COLO668 (cell line): Measurements from ENCODE around the gene SUMO4.

ENCODE experiments used
- DNase-seq: peaks from one replicate; lab custom pipeline; 2025; ENCODE audit not compliant: unreplicated experiment; lab: John Stamatoyannopoulos, UW

Gene SUMO4

DNA sequence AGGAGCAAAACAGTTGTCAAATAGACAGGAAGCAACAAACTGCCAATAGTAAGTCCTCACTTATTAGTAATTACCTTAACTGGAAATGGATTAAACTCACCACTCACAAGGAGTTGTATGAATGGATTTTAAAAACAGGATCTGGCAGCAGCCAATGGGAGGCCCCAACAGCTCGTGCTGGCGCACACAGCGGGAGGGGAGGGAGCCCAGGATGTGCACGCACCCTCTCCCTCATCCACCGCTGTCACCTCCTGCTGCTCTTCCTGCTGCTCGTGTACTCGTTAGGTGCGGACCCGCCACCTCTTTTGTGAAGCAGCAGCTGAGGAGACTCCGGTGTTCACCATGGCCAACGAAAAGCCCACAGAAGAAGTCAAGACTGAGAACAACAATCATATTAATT lies at the start of gene SUMO4:
Gene SUMO4 (plus strand): TSS at position 213 of the 400 bp plus-strand sequence. CDS start 130 bp downstream, at position 343.
- DNase-seq, result no peak

DNA sequence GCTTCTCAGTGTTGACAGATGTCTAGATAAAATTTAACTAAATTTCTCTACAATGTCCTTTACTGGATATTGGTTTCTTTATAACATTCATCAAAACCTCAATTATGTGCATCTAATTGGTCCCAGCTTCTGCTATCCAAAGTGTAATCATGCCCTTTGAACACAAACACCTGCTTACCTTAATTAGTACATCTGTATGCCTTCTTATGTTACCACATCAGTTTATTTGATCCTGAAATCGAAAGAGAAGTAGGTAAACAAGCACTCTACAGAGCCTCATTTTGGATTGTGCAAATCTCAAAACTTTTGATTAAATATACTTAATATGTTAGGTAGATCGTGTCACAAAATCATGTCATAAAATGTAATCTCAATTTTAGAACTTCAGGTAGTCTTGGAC lies 46.1 kb upstream of the SUMO4 start:
- no peak for DNase-seq

DNA sequence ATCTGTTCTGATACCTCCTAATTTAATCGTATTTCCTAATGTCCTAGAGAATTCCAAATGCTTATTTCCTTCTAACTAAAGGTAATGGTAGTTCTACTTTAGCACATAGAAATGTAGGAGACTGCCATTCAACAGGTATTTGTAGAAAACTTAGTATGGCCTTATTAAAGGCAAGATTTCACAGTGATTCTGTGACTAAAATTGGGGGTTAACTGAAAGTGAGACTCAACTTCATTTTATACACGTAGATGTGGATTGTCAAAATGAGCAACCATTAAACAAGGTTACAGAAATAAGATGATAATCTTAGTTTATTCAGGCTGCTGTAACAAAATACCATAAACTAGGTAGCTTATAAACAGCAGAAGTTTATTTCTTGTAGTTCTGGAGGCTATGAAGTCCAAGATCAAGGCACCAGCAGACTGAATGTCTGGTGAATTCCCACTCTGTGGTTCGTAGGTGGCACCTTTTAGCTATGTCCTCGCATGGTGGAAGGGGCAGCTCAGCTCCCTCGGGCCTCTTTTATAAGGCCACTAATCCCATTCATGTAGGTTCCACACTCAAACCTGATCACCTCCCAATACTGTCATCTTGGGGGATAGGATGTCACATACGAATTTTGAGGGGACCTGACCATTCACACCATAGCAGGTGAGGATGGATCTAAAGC lies 43.8 kb upstream of the SUMO4 start:
- DNase-seq, result no peak

DNA sequence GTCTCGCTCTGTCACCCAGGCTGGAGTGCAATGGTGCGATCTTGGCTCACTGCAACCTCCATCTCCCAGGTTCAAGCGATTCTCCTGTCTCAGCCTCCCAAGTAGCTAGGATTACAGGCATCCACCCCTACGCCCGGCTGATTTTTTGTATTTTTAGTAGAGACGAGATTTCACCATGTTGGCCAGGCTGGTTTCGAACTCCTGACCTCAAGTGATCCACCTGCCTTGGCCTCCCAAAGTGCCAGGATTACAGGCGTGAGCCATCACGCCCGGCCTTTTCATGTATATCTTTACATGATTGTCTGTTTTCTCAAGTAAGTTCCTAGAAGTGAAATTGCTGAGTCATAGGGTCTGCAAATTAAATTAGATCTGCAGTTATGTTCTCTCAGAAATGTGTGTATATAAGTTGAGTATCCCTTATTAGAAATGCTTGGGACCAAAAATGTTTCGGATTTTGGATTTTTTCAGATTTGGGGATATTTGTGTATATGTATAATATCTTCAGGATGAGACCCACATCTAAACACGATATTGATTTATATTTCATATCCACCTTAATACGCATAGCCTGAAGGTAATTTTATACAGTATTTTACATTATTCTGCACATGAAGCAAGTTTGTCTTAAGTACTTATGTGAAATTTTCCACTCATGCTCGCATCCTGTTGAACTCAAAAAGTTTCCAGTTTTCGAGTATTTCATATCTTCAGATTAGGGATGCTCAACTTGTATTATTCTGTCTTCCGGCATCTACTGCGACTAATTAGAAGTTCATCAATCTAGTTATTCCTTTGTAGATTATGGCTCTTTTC lies 42.1 kb upstream of the SUMO4 start:
- no peak for DNase-seq

DNA sequence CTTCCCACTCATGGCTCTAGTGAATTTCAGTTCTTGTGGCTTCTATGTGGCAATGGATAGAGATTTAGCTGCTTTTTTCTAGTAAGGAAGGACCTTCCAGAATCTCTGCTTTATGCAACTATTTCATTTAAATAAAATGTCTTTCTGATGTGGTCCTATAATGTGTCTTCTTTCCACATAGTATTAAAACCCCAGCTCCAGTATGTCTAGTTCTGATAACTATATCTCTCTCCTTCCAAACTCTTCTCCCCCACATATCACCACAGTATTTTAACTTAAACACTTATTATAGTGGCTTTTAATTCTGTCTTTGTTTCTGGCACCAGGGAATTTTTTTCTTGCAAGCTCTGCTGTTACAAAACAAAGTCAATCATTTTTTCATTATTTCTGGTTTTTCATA lies 40.6 kb upstream of the SUMO4 start:
- DNase-seq, result no peak

DNA sequence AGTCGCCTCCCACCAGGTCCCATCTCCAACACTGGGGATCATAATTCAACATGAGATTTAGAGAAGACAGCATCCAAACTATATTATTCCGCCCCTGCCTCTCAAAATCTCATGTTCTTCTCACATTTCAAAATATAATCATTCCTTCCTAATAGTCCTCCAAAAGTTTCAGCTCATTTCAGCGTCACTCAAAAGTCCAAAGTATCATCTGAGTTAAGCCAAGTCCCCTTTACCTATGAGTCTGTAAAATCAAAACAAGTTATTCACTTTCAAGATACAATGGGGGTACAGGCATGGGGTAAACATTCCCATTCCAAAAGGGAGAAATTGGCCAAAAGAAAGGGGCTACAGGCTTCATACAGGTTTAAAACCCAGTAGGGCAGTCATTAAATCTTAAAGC lies 39.5 kb upstream of the SUMO4 start:
- DNase-seq, result no peak

DNA sequence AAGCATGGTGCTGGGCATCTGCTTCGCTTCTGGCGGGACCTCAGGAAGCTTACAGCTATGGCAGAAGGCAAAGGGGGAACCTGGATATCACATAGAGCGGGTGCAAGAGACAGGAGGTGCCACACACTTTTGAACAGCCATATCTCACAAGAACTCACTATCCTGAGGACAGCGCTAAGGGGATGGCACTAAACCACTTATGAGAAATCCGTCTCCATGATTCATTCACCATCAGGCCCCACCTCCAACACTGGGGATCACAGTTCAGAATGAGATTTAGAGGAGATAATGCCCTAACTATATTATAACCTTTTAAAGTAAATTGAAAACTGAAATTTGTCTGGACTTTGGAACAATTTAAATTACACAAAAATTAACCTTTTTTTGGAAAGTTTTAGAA lies 37.8 kb upstream of the SUMO4 start:
- DNase-seq, result no peak

DNA sequence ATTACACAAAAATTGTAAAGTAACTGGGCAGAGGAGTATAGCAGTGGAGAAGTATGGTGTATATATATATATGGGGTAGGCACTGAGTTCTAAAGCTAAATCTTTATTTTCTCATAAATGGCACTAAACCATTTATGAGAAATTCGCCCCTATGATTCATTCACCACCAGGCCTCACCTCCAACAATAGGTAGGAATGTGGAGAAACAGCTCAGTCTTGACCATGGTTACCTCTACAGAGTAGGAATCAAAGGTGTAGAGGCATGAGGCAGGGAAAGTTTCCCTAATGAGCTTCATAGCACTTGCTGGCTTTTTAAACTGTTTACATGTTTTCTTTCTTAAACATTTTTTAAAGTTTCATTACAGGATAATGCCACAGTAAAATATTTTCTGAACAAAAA lies 36.9 kb upstream of the SUMO4 start:
- no peak for DNase-seq

DNA sequence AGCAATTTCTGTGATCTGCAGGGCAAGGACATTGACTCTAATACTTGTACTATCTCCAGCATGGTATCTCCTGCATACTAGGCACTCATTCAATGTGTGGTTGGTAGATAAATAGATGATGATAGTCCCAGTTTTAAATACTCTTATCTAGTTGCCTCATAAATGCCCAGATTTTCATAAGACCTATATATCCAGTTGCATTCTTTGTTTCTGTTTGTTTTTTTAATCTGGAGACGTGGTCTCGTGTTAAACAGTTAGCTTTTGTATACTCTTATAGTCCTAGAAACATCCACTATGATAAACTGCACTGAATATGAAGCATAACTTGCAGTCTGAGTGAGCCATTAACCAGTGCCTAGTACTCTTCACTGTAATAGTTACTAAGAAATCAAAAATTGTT lies 35.5 kb upstream of the SUMO4 start:
- no peak for DNase-seq

DNA sequence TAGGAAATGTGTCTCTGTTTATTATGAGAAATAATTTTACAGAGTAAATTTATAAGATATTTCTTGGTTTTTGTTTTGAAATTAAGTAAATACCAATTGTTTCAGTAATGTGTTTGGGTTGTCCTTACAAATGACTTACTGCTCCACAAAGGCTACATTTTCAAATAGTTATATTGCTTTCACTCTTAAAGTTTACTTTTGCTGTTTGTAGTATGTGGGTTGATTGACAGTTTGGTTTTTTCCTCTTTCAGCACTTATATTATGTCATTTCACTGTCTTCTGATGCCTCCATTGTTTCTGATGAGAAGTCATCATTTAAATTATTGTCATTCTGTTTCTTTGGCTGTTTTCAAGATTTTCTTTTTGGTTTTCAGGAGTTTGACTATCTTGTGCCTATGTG lies 34.9 kb upstream of the SUMO4 start:
- DNase-seq, result no peak

DNA sequence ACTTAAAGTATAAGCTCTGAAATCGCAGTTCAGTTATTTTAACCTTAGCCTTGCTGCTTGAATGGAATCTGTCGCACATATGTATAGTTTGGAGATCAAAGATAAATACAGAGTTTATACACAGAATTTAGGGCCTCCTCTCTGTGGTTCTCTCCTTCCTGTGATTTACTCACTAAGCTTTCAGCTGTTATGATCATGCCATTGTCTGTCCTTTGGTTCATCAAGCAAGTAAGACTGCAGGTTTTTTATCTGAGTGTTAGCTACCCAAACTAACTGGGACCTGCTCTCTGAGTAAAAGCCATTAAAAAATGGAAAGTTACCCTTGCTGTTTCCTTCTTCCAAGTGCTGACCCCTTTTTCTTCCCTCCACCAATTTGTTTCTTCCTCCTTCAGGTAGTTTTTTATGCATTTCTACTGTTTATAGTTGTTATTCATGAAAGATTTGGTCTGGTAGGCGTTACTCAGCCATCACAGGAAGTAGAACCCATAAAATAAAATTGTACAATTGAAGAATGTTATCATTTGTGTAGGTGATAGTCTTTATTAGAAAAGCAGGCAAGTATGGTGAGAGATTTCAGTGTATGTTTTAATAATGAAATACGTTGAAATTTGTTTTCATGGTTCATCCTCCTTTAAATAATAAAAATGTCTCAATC lies 33.7 kb upstream of the SUMO4 start:
- DNase-seq, result no peak

DNA sequence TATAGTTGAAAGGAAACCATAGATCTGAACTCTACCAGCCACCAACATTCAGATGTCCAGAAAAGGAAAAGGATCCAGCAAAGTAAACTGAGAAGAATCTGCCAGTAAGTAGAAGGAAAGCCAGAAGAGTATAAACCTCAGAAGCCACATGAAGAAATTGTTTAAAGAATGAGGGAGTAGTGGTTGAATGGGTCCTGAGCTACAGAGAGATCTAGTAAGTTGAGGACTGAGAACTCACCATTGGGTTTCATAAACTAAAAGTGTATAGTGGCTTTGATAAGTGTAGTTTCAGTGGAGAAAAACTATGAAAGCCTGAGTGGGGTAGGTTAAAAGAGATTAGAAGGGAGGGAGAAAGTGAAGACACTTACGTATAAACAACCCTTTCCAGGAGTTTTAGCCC lies 32.0 kb upstream of the SUMO4 start:
- no peak for DNase-seq

DNA sequence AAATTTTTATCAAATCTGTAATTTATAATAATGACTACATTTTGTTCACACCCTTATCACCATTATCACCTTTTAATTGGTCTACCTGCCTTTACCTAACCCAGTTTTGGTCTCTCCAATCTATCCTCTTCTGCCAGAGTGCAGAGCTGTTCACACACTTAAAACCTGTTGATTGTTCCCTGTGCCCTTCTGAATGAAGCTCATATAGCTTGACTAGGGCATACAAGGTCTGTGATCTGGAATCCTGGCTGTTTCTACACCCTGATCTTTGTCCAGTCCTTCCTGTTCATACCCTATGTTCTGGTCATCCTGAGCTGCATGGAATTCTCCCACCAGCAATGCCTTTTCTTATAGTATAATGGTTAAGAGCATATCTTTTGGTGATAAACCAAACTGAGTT lies 28.9 kb upstream of the SUMO4 start:
- no peak for DNase-seq

DNA sequence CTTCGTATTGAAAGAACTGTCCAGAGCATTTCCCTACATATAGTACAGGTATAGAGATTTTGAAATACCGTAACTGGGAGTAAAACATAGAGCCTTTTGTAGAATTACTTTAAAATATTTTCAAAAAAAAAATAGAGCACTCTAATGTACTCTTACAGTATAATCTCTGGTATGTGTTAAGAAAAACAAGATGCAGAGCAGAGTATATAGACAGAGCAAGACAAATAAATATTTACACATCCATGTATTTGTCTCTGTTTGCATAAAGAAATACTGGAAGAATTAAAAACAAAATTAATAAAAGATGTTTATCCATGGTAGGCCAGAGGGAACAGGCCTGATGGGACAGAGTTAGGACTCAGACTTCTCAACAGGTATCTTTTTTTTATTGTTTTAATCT lies 28.0 kb upstream of the SUMO4 start:
- no peak for DNase-seq

DNA sequence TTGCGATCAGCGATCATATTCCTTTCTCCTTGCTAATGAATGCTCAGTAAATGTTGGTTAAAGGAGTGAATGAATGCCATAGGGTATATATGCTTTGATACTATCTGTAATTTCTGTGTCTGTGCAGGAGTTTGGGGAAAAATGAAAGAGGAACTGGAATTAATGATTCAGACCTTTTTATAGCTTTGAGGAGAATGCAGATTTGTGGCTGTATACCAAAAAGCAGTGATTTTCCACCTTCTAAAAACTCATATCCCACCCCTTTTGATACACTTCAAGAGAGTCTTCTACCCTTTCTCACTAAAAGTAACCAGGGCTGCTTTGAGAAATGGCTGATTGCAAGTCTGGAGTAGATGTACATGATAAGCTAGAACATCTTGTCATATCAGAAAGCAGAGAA lies 26.6 kb upstream of the SUMO4 start:
- no peak for DNase-seq

DNA sequence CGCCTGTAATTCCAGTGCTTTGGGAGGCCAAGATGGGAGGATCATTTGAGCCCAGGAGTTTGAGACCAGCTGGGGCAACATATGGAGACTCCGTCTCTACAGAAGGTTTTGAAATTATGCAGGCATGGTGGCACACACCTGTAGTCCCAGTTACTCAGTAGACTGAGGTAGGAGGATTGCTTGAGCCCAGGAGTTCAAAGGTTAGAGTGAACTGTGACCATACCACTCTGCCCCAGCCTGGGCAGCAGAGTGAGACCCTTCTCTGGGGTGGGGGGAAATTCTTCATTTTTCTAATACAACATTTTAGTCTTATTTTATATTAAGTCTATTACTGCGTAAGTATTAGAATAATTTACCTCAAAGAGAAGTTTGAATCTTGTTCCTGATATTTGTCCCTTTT lies 20.1 kb upstream of the SUMO4 start:
- no peak for DNase-seq

DNA sequence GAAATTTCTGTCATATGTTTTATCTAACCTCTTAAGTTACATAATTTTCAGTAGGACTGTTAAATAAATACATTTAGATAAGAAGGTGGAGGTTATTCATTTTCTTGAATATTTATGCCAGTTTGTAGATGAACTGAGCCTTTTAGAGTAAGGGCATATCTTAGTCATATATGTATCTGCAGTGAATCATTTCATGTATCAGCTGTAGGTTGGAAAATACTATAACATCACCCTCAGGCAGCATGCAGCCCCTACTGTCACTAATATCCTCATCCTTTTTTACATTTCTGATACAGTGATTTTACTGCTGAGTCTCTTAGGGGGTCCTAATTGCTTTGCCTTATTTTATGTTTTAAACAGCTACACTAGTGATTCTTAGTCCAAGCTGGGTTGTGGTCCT lies 19.5 kb upstream of the SUMO4 start:
- DNase-seq, result no peak

DNA sequence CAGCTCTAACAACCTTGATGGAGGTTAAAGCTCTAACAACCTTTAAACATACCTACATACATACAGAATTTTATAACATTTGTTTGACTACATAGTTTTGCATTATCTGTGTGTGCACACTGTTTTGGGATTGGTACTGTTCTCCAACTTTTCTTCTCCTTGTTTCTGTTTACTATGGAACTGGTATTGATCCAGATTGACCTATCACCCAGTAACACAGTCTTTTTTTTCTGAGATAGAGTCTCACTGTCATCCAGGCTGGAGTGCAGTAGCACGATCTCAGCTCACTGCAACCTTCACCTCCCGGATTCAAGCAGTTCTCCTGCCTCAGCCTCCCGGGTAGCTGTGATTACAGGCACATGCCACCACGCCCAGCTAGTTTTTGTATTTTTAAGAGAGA lies 16.7 kb upstream of the SUMO4 start:
- no peak for DNase-seq

DNA sequence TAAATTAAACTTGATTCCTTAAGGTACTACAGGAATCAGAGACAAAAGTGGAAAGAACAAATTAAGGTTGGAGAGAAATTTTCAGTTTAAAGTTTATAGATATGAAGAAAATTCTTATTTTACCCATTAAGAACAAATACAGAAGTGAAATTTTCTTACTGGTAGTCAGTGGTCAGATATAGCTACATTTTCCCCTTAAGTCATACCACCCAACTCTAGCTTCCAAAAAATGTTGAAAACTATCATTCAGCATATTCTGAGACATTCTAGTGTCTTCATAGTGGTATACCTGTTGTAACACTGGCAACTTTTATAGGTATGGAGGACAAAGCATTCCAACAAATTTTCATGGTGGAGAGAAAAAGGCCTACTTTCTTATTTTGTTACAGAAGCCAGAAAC lies 15.6 kb upstream of the SUMO4 start:
- DNase-seq, result no peak

DNA sequence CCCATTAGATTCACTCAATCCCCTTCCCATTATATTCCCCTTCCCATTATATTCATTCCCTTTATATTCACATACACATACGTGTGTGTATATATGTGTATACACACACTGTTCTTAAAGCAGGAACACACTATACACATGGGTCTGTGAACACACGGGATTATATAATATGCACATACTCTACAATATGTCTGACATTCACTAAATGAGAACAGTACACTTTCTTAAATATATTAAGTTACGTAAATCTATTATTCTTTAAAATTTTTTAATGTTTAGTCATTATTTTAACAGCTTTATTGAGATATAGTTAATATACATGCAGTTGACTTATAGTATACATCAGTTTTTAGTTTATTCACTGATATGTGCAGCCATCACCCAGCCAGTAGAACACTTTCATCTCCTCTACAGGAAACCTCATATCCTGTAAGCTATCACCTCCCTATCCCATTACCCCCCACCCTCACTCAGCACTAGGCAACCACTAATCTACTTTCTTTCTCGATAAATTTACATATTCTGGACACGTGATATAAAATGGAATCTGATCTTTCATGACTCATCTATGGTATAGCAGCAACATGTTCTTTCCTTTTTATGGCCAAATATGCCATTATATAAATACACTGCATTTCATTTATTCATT lies 13.9 kb upstream of the SUMO4 start:
- DNase-seq, result no peak

DNA sequence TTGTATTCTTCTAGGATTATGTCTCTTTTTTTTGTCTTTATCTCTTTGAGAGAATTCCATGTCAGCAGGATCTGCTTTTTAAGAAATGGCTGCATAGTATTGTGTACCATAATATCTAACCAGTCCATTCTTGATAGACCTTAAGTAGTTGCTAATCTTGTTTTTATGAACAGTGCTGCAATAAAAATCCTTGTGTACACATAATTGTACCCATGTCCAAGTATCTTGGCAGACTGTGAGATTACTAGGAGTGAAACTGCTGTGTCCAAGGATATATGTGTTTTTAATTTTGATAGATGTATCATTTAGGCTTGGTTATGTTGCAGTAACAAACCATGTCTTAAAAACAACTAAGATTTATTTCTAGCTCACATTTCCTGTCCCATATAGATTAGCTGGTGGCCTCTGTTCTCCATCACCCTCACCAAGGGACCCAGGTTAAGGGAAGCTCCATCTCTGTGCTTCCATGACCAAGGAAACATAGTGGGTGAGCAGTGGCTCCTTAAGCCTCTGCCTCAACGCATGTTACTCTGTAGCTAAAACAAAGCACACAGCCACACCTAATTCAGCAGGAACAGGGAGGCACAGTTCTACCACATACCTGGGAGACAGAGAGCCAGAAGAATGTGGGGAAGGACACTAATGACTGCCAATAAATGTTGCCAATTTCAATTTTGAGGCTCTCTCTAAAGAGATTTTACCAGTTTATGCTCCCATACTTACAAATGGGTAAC lies 12.1 kb upstream of the SUMO4 start:
- DNase-seq, result no peak
